ENCODE results near the gene HOTAIR. TPM values are rescaled to one million over a fixed set of nuclear protein-coding genes. Genes with fewer than 3 reads are reported as not detected.

Gene HOTAIR
- total RNA-seq, 1 experiment from 2014 or later: not detected

DNA sequence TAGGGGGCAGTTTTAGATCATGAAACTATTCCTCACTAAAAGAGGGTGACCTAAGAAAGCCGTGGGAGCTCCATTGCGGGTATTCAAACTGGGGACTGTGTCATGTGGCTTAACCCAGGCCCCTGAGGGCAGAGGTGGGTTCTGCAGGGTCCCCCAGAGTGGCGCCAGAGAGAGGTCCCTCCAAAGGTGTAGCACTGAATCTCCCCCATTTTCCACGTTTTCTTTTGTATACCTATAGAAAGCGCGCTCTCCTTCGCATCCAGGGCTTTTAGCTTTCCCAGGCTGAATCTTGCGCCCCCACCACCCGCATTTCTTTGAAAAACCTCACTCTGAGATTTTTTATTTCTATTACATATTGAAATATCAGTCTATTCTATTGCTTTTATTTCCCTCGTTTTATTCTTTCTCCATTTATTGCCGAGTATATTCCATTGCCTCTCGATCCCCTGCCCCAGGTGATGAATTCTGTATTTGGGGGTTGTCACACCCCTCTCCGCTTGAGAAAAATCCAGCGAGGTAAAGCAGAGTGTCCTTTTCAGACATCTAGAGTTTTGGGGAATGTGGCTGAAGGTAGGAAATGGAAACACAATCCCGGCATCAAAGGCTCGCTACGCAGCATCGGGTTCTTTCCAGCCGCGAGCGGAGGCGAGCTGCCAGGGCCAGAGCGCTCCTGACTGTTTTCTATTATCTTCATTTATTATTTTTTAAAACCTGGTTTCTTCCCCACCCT is 37.0 kb downstream of the HOTAIR start:
- H3K36me3 Mint-ChIP-seq (ENCODE audit: insufficient read depth in 1 of 3, low read depth in 3 of 3): no peaks in the 10 kb centered on the region
- peaks cover 0 to 19% of the 10 kb centered on the region in 2 experiments; a peak in 3 of 4 replicates for H3K4me1 Mint-ChIP-seq
- Histone ChIP-seq H3K79me2 (ENCODE audit: insufficient read depth, low read length) (no peaks in the 10 kb centered on the region), H3K23me2 (ENCODE audit: insufficient read length, low read depth, low read length, poor library complexity, severe bottlenecking) (no peaks in the 10 kb centered on the region), H3K79me1 (ENCODE audit: insufficient read depth, low read depth, low read length, poor library complexity, severe bottlenecking) (no peaks in the 10 kb centered on the region), H2BK15ac (ENCODE audit: low read depth, low read length) (no peak overlapping the region), H2BK20ac (ENCODE audit: low read depth, low read length, poor library complexity, severe bottlenecking) (no peak overlapping the region), H4K5ac (ENCODE audit: insufficient read length, low read depth, low read length) (no peak overlapping the region), H3K27me3 (ENCODE audit: insufficient read depth, low read length) (peaks cover 92% of the 10 kb centered on the region), H2BK5ac (ENCODE audit: insufficient read length, low read length) (no peak overlapping the region), H3T11ph (ENCODE audit: low read length) (no peak overlapping the region), H3K23ac (ENCODE audit: insufficient read length, low read depth, low read length) (no peak overlapping the region), H2BK120ac (ENCODE audit: low read depth, low read length, poor library complexity, severe bottlenecking) (no peak overlapping the region), H3K18ac (ENCODE audit: insufficient read length, low read depth, low read length) (no peak overlapping the region), H2AK5ac (ENCODE audit: insufficient read length, low read length) (no peak overlapping the region), H2BK12ac (ENCODE audit: insufficient read length, low read depth, low read length) (no peak overlapping the region), H2AFZ (ENCODE audit: low read length) (no peak overlapping the region), H3K27ac (ENCODE audit: insufficient read length, low read depth, low read length) (no peak overlapping the region), H3K4me1 (ENCODE audit: insufficient read depth, low read length) (no peaks in the 10 kb centered on the region), H3K4me2 (ENCODE audit: insufficient read depth, insufficient read length, low read length) (no peak overlapping the region), H4K8ac (replicated peaks; ENCODE audit: insufficient read length, low read depth, low read length) (no peak overlapping the region), H4K91ac (ENCODE audit: insufficient read length, low read depth, low read length) (no peak overlapping the region), H3K56ac (ENCODE audit: insufficient read length, low read depth, low read length) (no peak overlapping the region), H3K9ac (ENCODE audit: extremely low read depth, insufficient read length, low read length) (no peak overlapping the region), H3K4ac (ENCODE audit: low read depth, low read length) (no peak overlapping the region), H3K14ac (ENCODE audit: insufficient read depth, low read length) (no peak overlapping the region), H4K20me1 (ENCODE audit: control insufficient read depth, insufficient read depth, insufficient read length) (no peaks in the 10 kb centered on the region), H3K9me3 (ENCODE audit: control insufficient read depth, low read depth, low read length) (no peaks in the 10 kb centered on the region)
- TF ChIP-seq CTCF (conservative IDR thresholded peaks at IDR 0.05): no peak
- peaks cover 98% of the 10 kb centered on the region for H3K27me3 Mint-ChIP-seq (ENCODE audit: low read depth)
- H3K9me3 Mint-ChIP-seq: peaks cover 7 to 9% of the 10 kb centered on the region in 2 experiments
- no peak overlapping the region for H3K27ac Mint-ChIP-seq
- 0 out of 5 replicates have a peak overlapping the region, but pooled peaks of 1 of the 2 experiments have one; percentile 67 for H3K4me3 Mint-ChIP-seq
- no peak for DNase-seq
- no CpG with 5 or more reads among the region's 23 CpGs for WGBS (ENCODE audit: extremely low coverage, insufficient read length, low lambda C conversion rate)
